ENCODE results near the gene ARMC5. TPM values are rescaled to one million over a fixed set of nuclear protein-coding genes. Genes with fewer than 3 reads are reported as not detected.

Gene ARMC5
- polyA plus RNA-seq, 1 of the 3 experiments (the other 2 are of a cell fraction) = 8.9 TPM

DNA sequence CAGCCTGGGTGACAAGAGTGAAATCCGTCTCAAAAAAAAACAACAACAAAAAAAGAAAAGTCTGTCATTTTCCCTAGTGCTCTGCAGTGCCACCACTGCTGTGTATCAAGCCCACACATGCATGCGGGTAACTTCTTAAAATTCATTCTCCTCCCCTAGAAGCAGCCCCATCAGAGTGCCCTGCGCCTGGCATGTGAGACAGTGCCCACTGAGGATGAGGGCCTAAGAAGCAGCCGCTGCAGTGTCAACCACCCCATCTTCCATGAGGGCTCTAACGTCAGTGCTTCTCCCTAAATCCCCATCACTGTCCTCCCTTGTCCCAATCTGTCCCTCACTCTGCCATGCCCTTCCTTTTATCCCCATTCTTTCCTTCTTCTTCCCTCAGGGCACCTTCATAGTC lies 41.4 kb upstream of the ARMC5 start:
- Histone ChIP-seq H2AFZ (ENCODE audit: low read depth) (no peak overlapping the region), H3K4me1 (ENCODE audit: control insufficient read depth in 1 of 2, insufficient read depth in 2 of 2, low read depth in 1 of 2, low read length in 1 of 2) (no peaks in the 10 kb centered on the region), H3F3A (replicated peaks; ENCODE audit: insufficient read depth) (no peaks in the 10 kb centered on the region), H4K20me1 (ENCODE audit: insufficient read depth) (no peaks in the 10 kb centered on the region), H3K36me3 (replicated peaks in 1 of 2; ENCODE audit: control insufficient read depth in 1 of 2, insufficient read depth in 2 of 2, low read length in 1 of 2) (no peaks in the 10 kb centered on the region), H3K27me3 (ENCODE audit: insufficient read depth) (peaks cover 58% of the 10 kb centered on the region; the same call in 1 of the 2 replicates), H3K4me2 (no peak overlapping the region), H3K9me3 (no peaks in the 10 kb centered on the region), H3K4me3 (ENCODE audit: low read depth in 2 of 2, low read length in 1 of 2) (no peak overlapping the region), H3K9ac (no peak overlapping the region), H3K79me2 (ENCODE audit: insufficient read depth) (no peaks in the 10 kb centered on the region), H3K9me2 (no peaks in the 10 kb centered on the region), H3K27ac (ENCODE audit: low read depth in 2 of 2, low read length in 1 of 2) (no peak overlapping the region)
- TF ChIP-seq ELF1 (IDR thresholded peaks at IDR 0.05) (no peak), SIN3A (IDR thresholded peaks at IDR 0.05; ENCODE audit: borderline replicate concordance, low read depth, low read length) (no peak), SMC3 (IDR thresholded peaks at IDR 0.05; ENCODE audit: low read depth, low read length) (no peak), YY1 (IDR thresholded peaks at IDR 0.05; ENCODE audit: low read depth) (no peak), TAF1 (IDR thresholded peaks at IDR 0.05; ENCODE audit: borderline replicate concordance, low read depth, low read length) (no peak), RAD21 (IDR thresholded peaks at IDR 0.05; ENCODE audit: low read length) (no peak), TCF12 (IDR thresholded peaks at IDR 0.05) (no peak), RXRA (IDR thresholded peaks at IDR 0.05; ENCODE audit: borderline replicate concordance, low read depth) (no peak), MXI1 (IDR thresholded peaks at IDR 0.05; ENCODE audit: low read depth, low read length) (no peak)
- TF ChIP-seq, protein P1, sequence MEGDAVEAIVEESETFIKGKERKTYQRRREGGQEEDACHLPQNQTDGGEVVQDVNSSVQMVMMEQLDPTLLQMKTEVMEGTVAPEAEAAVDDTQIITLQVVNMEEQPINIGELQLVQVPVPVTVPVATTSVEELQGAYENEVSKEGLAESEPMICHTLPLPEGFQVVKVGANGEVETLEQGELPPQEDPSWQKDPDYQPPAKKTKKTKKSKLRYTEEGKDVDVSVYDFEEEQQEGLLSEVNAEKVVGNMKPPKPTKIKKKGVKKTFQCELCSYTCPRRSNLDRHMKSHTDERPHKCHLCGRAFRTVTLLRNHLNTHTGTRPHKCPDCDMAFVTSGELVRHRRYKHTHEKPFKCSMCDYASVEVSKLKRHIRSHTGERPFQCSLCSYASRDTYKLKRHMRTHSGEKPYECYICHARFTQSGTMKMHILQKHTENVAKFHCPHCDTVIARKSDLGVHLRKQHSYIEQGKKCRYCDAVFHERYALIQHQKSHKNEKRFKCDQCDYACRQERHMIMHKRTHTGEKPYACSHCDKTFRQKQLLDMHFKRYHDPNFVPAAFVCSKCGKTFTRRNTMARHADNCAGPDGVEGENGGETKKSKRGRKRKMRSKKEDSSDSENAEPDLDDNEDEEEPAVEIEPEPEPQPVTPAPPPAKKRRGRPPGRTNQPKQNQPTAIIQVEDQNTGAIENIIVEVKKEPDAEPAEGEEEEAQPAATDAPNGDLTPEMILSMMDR (IDR thresholded peaks at IDR 0.05) = no peak
- TF ChIP-seq, protein P2, sequence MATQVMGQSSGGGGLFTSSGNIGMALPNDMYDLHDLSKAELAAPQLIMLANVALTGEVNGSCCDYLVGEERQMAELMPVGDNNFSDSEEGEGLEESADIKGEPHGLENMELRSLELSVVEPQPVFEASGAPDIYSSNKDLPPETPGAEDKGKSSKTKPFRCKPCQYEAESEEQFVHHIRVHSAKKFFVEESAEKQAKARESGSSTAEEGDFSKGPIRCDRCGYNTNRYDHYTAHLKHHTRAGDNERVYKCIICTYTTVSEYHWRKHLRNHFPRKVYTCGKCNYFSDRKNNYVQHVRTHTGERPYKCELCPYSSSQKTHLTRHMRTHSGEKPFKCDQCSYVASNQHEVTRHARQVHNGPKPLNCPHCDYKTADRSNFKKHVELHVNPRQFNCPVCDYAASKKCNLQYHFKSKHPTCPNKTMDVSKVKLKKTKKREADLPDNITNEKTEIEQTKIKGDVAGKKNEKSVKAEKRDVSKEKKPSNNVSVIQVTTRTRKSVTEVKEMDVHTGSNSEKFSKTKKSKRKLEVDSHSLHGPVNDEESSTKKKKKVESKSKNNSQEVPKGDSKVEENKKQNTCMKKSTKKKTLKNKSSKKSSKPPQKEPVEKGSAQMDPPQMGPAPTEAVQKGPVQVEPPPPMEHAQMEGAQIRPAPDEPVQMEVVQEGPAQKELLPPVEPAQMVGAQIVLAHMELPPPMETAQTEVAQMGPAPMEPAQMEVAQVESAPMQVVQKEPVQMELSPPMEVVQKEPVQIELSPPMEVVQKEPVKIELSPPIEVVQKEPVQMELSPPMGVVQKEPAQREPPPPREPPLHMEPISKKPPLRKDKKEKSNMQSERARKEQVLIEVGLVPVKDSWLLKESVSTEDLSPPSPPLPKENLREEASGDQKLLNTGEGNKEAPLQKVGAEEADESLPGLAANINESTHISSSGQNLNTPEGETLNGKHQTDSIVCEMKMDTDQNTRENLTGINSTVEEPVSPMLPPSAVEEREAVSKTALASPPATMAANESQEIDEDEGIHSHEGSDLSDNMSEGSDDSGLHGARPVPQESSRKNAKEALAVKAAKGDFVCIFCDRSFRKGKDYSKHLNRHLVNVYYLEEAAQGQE (IDR thresholded peaks at IDR 0.05; ENCODE audit: low read depth, low read length) = no peak
- ChIA-PET POLR2A (no interaction called here), CTCF (no interaction called here)
- WGBS (ENCODE audit: low lambda C conversion rate) = 10% methylated on average over 5 of the region's 5 CpGs
- DNase-seq = no peak

DNA sequence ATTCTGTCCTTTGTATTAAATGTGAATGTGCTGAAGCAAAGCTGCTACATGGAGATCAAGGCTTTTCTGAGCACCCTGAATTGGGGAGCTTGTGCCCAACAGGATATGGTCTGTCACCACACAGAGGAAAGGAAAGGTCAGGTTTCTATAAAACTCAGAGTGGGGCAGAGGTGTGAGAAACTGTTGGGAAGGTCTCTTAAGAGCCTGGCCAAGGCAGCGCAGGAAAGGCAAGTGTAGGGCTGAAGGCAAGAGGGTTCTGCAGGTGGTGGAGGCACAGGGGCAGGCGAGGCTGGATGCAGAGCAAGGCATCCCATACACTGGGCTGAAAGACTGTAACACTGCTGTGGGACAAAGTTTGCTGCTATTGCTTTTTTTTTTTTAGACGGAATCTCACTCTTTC lies 39.3 kb upstream of the ARMC5 start:
- DNase-seq = no peak
- no peaks in the 10 kb centered on the region for H3K79me2 ChIP-seq (ENCODE audit: insufficient read depth)
- H3K9me3 ChIP-seq = no peaks in the 10 kb centered on the region
- no peaks in the 10 kb centered on the region for H3K9me2 ChIP-seq
- H4K20me1 ChIP-seq (ENCODE audit: insufficient read depth) = no peaks in the 10 kb centered on the region
- H3K4me1 ChIP-seq (ENCODE audit: control insufficient read depth in 1 of 2, insufficient read depth in 2 of 2, low read depth in 1 of 2, low read length in 1 of 2) = no peaks in the 10 kb centered on the region
- POLR2A ChIA-PET = no interaction called here
- no peak overlapping the region for H3K27ac ChIP-seq (ENCODE audit: low read depth in 2 of 2, low read length in 1 of 2)
- H3F3A ChIP-seq (replicated peaks; ENCODE audit: insufficient read depth) = no peaks in the 10 kb centered on the region
- H3K36me3 ChIP-seq (replicated peaks in 1 of 2; ENCODE audit: control insufficient read depth in 1 of 2, insufficient read depth in 2 of 2, low read length in 1 of 2) = no peaks in the 10 kb centered on the region
- no peak overlapping the region for H2AFZ ChIP-seq (ENCODE audit: low read depth)
- no peak overlapping the region for H3K9ac ChIP-seq
- H3K4me2 ChIP-seq = no peak overlapping the region
- CTCF ChIA-PET = interaction anchor here (0.9 kb wide), 1 partner anchor 38 kb away, joined by 3 read pairs; no protein-coding TSS in a partner anchor
- WGBS (ENCODE audit: low lambda C conversion rate) = 3% methylated on average over 3 of the region's 3 CpGs
- no peak overlapping the region for H3K4me3 ChIP-seq (ENCODE audit: low read depth in 2 of 2, low read length in 1 of 2)
- H3K27me3 ChIP-seq (ENCODE audit: insufficient read depth) = peaks cover 59% of the 10 kb centered on the region; the same call in 1 of the 2 replicates
- TF ChIP-seq, protein P3, sequence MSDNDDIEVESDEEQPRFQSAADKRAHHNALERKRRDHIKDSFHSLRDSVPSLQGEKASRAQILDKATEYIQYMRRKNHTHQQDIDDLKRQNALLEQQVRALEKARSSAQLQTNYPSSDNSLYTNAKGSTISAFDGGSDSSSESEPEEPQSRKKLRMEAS (IDR thresholded peaks at IDR 0.05; ENCODE audit: low read depth) = no peak
- no peak for TF ChIP-seq TEAD4 (IDR thresholded peaks at IDR 0.05; ENCODE audit: borderline replicate concordance, insufficient read depth)
- TF ChIP-seq POLR2AphosphoS5 (IDR thresholded peaks at IDR 0.05; ENCODE audit: low read depth, low read length) = no peak
- no peak for TF ChIP-seq RXRA (IDR thresholded peaks at IDR 0.05; ENCODE audit: borderline replicate concordance, low read depth)
- TF ChIP-seq GATA2 (CRISPR knock-in tag; IDR thresholded peaks at IDR 0.05) = no peak
- TF ChIP-seq CHD2 (IDR thresholded peaks at IDR 0.05; ENCODE audit: low read length, partially characterized antibody) = no peak
- TF ChIP-seq, protein P4, sequence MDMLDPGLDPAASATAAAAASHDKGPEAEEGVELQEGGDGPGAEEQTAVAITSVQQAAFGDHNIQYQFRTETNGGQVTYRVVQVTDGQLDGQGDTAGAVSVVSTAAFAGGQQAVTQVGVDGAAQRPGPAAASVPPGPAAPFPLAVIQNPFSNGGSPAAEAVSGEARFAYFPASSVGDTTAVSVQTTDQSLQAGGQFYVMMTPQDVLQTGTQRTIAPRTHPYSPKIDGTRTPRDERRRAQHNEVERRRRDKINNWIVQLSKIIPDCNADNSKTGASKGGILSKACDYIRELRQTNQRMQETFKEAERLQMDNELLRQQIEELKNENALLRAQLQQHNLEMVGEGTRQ (IDR thresholded peaks at IDR 0.05; ENCODE audit: borderline replicate concordance, low read depth, low read length) = no peak
- TF ChIP-seq, protein P2 (IDR thresholded peaks at IDR 0.05; ENCODE audit: low read depth, low read length) = no peak
- no peak for TF ChIP-seq NRF1 (IDR thresholded peaks at IDR 0.05; ENCODE audit: low read depth, low read length)
